ENCODE results near the gene DNER.
"Not testable (repeated sequence)": the region's sequence is repeated elsewhere in the genome, so short reads cannot be mapped to it uniquely, and the experiment has no call there.

Gene DNER

GRCh38 chr2:229376866-229377265, 337.5 kb downstream of the DNER start:
- no peak for DNase-seq (ENCODE audit: low read depth in 1 of 2, low spot score in 1 of 2)
- H3K27me3 ChIP-seq (ENCODE audit: insufficient read depth, poor library complexity, severe bottlenecking), result no peaks in the 10 kb centered on the region

DNA sequence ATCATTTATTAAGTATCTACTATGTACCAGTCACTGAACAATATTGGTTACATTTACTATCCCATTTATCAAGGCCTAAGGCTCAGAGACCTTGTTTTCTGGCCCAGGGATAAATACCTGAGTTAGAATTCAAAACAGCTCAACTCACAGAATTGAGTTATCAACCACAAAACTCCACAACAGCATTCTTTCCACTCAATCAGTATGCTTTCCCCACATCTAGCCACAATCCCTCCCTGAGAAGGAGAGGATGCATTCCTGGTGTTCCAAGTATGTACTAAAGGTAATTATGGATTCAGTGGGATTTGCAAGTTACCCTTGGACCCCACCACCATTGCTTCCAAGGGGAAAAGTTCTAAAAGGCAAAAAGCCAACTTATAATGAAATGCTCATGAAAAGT, 339.1 kb downstream of the DNER start:
- Histone ChIP-seq H3K27me3 (ENCODE audit: insufficient read depth, poor library complexity, severe bottlenecking) (no peaks in the 10 kb centered on the region), H3K27ac (replicated peaks) (no peak overlapping the region), H3K4me3 (replicated peaks; ENCODE audit: insufficient read depth, low read length) (no peak overlapping the region)
- DNase-seq (ENCODE audit: low read depth in 1 of 2, low spot score in 1 of 2), result no peak
- TF ChIP-seq, protein P1, sequence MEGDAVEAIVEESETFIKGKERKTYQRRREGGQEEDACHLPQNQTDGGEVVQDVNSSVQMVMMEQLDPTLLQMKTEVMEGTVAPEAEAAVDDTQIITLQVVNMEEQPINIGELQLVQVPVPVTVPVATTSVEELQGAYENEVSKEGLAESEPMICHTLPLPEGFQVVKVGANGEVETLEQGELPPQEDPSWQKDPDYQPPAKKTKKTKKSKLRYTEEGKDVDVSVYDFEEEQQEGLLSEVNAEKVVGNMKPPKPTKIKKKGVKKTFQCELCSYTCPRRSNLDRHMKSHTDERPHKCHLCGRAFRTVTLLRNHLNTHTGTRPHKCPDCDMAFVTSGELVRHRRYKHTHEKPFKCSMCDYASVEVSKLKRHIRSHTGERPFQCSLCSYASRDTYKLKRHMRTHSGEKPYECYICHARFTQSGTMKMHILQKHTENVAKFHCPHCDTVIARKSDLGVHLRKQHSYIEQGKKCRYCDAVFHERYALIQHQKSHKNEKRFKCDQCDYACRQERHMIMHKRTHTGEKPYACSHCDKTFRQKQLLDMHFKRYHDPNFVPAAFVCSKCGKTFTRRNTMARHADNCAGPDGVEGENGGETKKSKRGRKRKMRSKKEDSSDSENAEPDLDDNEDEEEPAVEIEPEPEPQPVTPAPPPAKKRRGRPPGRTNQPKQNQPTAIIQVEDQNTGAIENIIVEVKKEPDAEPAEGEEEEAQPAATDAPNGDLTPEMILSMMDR (IDR thresholded peaks at IDR 0.05; ENCODE audit: insufficient read depth, low read length), result no peak
- TF ChIP-seq GABPA (IDR thresholded peaks at IDR 0.05; ENCODE audit: low read depth) (no peak), SPI1 (IDR thresholded peaks at IDR 0.05; ENCODE audit: borderline replicate concordance, low read depth) (no peak), POLR2AphosphoS5 (IDR thresholded peaks at IDR 0.05; ENCODE audit: low read depth) (no peak), REST (IDR thresholded peaks at IDR 0.05; ENCODE audit: insufficient replicate concordance, low read depth) (no peak)

More at GRCh38 chr2:229376866-229377265, 337.5 kb downstream of the DNER start:
- H3K27ac ChIP-seq (replicated peaks), result no peak overlapping the region
- H3K4me3 ChIP-seq (replicated peaks; ENCODE audit: insufficient read depth, low read length), result no peak overlapping the region
- TF ChIP-seq, protein P1 (IDR thresholded peaks at IDR 0.05; ENCODE audit: insufficient read depth, low read length), result no peak
- no peak for TF ChIP-seq POLR2AphosphoS5 (IDR thresholded peaks at IDR 0.05; ENCODE audit: low read depth)
- no peak for TF ChIP-seq SPI1 (IDR thresholded peaks at IDR 0.05; ENCODE audit: borderline replicate concordance, low read depth)
- TF ChIP-seq REST (IDR thresholded peaks at IDR 0.05; ENCODE audit: insufficient replicate concordance, low read depth), result no peak
- TF ChIP-seq GABPA (IDR thresholded peaks at IDR 0.05; ENCODE audit: low read depth), result no peak

- not testable (repeated sequence) for H3K27ac ChIP-seq (replicated peaks); H3K4me3 ChIP-seq (replicated peaks; ENCODE audit: insufficient read depth, low read length); H3K27me3 ChIP-seq (ENCODE audit: insufficient read depth, poor library complexity, severe bottlenecking); DNase-seq (ENCODE audit: low read depth in 1 of 2, low spot score in 1 of 2)
These were observed 341.0 kb downstream of the DNER start for GRCh38 chr2:229373311-229373710.

DNA sequence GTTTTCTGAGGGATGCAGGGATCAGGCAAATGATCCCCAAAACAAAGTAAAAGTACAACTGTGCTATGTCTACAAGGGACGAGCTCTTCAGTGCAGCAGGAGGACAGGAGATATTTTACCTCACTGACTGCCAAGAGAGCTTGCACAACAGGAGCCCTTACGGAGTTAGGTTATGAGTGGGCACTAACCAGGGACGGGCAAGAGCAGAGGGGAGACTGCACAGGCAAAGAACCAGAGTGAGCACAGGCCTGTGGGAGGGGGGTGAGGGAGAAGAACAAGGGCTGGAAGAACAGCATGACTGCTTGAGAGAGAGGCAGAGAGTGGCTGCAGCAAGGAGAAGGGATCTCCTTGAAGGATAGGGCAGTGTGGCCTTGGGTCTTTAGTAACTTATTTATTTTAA, 342.1 kb downstream of the DNER start:
- no peak overlapping the region for H3K4me3 ChIP-seq (replicated peaks; ENCODE audit: insufficient read depth, low read length)
- no peak for DNase-seq (ENCODE audit: low read depth in 1 of 2, low spot score in 1 of 2)
- TF ChIP-seq, protein P1 (IDR thresholded peaks at IDR 0.05; ENCODE audit: insufficient read depth, low read length), result no peak
- TF ChIP-seq SPI1 (IDR thresholded peaks at IDR 0.05; ENCODE audit: borderline replicate concordance, low read depth), result no peak
- TF ChIP-seq REST (IDR thresholded peaks at IDR 0.05; ENCODE audit: insufficient replicate concordance, low read depth), result no peak
- no peak for TF ChIP-seq GABPA (IDR thresholded peaks at IDR 0.05; ENCODE audit: low read depth)
- no peak for TF ChIP-seq POLR2AphosphoS5 (IDR thresholded peaks at IDR 0.05; ENCODE audit: low read depth)
- no peak overlapping the region for H3K27ac ChIP-seq (replicated peaks)
- H3K27me3 ChIP-seq (ENCODE audit: insufficient read depth, poor library complexity, severe bottlenecking), result no peaks in the 10 kb centered on the region
